ENCODE results near the gene DHRS12.

Gene DHRS12

DNA sequence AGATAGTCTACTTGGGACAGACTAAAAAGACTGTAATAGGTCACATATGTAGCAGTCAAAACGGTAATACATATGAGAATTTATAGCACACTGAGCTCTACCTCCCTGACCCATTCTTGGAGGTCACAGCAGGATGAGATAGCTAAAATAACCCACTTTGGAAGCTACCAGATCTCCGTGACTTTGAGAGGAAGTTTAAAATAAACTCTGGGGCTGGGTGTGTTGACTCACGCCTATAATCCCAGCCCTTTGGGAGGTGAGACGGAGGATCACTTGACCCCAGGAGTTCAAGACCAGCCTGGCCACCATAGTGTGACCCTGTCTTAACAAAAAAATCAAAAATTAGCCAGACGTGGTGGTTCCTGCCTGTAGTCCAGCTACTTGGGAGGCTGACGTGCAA, 45.3 kb downstream of the DHRS12 start:
- DNase-seq (ENCODE audit: low read depth), result no peak

DNA sequence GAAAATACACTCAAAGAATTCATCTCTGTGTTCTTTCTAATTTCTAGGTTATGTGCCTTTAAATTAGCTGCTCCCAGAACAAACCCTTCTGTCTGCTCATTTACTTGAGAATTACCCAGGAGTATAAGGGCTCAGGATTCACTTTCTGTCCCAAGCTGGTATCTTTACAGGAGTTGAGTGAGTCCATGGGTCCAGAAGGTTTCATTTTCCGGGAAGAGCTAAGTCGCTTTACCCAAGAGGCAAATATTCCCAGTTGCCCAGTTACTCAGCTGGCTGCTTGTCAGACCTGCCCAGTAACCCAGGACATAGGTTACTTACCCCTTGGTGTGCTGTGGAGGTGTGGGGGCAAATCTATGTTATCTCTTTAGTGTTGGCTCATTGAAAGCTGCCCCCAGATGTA, 47.3 kb downstream of the DHRS12 start:
- DNase-seq (ENCODE audit: low read depth), result no peak

DNA sequence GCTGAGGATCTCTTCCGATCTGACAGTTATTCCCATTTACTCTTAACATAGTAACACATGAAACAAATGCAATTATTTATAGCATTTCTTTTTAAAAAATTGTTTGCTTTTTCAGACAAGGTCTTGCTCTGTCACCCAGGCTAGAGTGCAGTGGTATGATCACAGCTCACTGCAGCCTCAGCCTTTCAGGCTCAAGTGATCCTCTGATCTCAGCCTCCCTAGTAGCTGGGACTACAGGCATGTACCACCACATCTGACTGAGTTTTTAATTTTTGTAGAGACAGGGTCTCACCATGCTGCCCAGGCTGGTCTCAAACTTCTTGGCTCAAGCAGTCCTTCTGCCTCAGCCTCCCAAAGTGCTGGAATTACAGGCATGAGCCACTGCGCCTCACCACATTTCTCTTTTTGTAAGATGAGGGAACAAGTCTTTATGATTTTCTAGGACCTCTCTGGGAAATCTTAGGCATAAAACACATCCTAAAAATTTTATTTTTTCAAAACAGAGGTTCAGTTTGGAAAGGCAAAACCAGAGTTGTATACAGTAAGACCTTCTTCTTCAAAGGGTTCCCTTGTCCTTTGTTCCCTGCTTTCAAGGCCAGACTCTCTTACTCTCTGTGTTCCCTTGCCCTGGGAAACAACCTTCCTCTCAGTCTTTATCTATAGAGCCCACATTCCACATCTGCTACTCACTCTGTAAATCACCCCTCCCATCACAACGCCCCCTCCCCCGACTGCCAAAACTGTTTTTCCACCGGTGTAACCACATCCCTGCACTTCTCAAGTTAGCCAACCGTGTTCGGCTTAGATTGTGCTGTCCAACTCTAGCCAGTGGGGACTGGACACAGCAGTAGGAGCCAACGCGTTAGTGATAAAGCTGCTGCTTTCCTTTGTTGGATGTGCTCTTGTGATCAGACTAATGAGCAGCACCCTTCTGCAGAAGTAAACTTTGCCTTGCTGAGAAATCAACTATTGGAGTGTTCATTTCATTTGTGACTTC, 56.2 kb downstream of the DHRS12 start:
- DNase-seq (ENCODE audit: low read depth), result no peak

DNA sequence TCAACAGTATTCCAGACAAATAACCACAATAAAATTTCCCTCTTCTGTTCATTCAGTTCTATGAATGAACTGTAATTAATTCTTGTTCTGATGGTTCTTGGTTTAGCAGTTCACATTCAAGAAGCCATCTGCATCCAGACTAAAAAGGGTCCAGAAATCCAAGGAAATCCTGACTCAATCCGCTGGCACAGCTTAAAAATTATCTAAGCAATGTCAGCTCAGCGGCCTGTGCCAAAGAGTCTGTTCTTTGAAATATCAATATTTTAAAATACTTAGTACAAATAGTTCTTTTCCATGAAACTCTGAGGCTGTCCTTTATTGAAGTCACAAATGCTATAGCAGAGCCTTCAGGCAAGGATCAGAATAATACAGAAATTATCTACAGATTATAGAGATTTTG, 57.2 kb downstream of the DHRS12 start:
- DNase-seq (ENCODE audit: low read depth), result no peak

DNA sequence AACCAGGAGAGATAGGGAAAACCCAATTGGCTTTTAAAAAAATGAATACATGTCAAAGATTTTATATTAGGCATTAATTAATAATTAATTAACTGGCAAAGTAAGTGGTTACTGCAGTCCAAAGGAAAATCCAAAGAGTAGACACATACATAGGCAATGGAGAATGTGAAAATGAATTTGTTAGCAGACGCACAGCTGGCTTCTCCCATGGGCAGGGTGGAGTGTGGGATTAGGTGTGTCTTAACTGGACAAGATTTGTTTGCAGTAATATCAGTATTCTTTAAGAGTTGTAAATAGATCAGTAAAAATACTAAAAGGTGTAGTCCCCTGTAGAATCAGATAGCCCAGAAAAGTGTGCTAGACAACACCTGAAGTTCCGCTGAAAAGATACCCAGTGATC, 58.7 kb downstream of the DHRS12 start:
- no peak for DNase-seq (ENCODE audit: low read depth)

DNA sequence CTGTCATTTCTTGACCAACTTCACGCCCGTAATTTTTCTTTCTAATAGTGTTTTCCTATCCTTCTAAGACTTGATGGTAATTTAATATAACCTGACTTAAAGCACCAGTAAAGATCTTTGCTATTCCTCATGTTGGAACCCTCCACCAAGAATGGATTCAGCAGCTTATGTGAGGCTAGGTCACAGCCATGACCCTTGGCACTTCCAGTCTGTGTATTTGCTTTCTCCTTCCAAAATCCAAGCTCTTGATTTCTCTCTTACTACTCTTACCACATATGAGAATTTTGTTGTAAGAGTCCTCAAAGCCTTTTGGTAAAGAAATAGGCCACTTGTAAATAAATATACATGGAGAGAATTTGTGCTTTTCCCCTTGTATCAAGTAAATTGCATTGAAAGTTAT, 61.4 kb downstream of the DHRS12 start:
- DNase-seq (ENCODE audit: low read depth), result no peak

DNA sequence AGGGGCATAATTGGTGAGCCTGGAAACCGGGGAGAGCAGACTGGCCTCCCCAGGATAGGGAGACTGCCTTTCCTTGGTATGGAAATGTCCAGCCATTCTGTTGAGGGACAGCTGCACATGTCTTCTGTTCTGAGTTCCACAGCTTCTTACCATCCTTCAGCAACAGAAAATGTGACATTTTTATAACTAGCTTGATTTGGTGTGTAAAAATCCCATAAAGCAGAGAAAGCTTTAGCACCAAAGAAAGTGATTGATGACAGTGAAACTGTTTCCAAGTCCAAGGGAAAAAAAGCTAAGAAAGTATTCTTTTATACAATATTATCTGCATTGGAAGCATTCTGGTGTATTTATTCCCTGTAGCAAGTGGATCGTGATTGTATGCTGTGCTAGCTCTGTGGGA, 61.9 kb downstream of the DHRS12 start:
- DNase-seq (ENCODE audit: low read depth), result no peak

DNA sequence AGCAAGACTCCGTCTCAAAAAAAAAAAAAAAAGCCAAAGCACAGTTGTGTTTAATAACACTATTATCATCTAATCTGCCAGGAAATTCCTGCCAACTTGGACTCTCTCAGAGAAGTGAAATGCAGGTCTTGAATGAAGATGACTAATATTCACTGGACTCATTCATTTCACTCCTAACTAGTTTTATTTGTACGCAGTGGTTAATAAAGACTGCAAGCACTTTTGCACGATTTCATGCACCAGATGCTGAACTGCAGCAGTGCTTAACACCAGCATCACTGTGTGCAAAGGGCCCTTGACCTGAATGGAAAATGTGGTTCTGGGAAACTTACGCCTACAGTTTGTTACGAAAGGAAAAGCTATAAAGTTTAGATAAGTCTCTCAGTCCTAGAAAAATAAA, 63.3 kb downstream of the DHRS12 start:
- peak; percentile 33 for DNase-seq (ENCODE audit: low read depth)

DNA sequence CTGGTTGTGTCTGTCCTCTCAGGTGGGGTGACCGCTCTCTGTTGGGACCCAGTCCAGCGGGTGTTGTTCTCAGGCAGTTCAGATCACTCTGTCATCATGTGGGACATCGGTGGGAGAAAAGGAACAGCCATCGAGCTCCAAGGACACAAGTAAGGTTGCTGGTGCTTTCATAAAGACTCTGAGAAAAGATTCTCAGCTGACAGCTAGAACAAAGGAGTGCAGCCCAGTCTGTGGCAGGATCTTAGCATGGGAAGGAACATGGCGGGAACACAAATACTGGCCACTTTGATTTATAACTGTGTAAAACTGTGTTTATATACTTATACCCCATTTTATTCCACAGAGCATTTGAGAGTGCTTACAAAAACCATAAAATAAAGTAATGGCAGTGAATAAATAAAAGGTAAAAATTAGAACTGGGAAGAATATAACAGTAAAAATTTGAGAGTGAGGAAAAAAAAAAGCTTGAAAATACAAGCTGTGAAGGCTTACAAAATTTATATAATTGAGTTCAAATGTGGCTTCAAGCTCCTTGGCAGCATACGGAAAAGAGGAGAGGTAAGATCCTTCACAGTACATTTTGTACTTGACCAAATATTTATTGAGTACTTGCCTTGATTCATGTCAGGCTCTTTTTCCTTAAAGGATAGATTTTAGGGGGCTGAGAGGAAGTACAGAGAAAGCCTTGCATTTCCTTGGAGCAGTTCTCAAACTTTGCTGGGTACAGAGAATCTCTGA, 64.8 kb downstream of the DHRS12 start:
- no peak for DNase-seq (ENCODE audit: low read depth)

DNA sequence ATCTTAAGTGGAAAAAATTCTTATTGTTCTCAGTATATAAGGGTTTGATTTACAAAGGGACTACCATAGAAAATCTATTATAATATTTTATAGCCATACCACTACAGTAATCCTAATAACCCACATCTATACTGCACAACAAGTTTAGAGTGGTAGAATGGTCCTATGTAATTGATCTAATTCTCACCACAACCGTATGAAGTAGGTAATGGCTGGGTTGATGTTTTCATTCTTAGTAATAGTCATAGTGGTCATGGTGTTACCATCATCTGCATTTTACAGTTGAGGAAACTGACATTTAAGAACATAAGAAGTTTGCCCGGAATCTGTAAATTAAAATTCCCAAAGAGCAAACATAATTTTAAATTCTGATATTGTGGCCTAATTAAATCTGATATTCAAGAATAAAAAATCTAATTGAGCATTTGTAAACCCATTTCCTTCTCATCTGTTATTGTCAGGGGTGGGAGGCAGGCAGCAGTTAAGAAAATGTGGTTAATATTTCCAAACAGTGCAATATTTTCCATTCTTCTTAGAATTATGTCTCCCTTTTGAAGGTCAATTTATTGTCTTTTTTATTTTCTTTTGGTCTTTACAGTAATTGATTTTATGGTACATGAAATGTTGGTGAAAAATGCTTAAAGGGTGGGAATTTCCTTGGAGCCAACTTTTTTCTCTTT, 65.6 kb downstream of the DHRS12 start:
- no peak for DNase-seq (ENCODE audit: low read depth)

DNA sequence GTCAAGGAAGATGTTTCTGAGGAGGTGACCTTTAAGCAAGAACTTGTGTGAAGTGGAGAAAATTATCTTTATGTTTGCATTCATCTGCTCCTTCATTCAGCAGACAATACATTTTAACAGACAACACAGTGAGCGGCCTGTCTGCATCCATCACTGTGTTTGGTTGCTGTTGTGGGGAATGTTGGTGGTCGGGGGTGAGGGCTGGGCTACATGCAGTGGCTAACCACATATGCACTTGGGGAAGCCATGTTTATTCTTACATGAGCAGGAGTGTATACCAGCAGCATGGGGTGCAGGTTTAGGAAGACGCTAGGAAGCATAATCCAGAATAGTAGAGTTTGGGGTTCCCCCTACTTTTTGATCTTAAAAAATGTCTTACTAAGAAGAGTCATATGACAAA, 66.4 kb downstream of the DHRS12 start:
- DNase-seq (ENCODE audit: low read depth), result no peak

DNA sequence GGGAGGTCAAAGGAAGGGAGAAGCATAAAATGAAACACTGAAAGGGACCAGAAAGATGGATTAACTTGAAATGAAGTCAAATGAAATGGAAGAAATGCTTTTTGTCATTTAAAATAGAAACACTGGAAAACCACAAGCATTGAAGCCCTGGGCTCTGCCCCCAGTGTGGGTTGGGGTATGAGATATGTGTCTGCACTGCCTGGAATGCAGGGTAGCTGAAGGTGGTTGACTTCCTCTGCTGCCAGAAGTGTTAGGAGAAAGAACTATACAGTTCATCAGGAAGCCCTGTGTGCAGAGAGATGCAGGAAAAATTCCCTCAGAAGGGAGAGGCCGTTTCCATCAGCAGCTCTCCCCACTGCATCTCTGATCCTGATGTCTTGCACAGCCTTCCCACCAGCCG, 69.2 kb downstream of the DHRS12 start:
- DNase-seq (ENCODE audit: low read depth), result no peak

DNA sequence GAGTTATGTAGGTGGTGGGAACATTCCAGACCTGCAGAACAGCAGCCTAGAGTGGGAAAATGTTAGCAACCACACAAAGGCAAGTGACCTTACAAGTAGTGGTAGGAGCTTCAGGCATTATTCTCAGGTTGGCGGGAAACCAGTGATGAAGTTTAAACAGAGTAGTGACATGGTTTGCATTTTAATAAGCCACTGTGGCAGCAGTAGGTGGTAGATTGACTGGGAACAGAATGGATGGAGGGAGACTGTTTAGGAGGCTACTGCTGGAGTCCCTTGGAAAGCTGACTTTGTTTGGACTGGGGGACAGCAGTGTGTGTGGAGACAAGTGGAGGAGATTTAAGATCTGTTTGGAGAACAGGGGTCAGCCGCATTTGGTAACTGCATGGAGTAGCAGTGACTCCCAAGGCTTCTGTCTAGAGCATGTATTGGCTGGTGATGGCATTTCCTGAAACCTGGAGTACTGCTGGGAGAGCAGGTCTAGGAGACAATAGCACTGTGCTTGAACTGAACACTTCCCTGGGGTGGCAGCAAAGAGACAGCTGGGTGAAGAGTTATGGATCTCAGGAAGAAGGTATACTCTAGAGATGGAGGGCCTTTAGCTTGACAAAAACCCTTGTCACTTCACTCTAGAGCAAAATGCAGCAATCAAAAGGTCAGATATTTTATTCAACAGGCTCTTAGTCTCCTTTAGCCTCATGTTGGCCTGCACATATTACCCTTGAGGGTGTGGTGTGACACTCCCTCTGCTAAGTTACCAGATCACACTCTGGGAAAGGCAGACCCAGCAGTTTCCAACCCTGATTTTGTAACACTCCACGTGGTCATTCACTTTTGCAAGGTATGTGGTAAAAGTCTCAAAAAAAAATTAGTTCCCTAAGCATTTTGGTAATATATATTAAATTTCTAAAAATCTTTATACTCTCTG, 70.3 kb downstream of the DHRS12 start:
- DNase-seq (ENCODE audit: low read depth), result no peak

DNA sequence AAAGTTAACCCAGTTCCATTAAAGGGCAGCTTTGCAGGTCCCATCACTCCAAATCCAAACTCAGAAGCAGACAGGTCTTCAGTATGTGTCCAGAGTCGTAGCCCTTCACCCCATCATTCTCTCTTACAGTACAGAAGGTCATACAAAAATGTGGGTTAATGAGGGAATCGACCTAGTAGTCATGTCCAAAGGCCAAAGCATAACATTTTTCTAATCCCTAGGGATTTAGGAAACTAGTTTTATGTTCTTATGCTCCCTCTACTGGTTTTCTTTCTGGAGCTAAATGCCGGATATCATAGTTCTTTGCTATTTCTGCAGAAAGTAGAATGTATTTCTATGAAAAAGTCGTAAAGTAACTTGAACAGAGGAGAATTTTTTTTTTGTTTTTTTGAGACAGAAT, 72.2 kb downstream of the DHRS12 start:
- DNase-seq (ENCODE audit: low read depth), result peak; percentile 43

DNA sequence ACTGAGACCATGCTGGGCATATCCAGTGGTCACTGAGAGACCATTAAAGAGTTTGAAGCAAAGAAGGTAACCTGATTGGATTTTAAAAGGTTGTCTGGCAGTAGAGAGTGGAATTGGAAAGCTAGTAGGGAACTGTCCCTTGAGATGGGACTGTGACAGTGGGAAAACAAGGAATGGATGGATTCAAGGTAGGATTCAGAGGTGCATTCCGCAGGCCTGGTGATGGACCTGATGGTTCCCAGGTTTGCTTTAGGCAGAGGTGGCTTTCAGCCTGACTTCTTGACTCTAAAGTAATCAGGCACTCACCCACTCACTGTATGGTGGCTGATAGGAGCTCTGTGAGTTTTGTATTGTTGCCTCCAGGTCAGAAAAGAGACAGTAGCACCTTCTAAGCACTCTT, 73.0 kb downstream of the DHRS12 start:
- no peak for DNase-seq (ENCODE audit: low read depth)

DNA sequence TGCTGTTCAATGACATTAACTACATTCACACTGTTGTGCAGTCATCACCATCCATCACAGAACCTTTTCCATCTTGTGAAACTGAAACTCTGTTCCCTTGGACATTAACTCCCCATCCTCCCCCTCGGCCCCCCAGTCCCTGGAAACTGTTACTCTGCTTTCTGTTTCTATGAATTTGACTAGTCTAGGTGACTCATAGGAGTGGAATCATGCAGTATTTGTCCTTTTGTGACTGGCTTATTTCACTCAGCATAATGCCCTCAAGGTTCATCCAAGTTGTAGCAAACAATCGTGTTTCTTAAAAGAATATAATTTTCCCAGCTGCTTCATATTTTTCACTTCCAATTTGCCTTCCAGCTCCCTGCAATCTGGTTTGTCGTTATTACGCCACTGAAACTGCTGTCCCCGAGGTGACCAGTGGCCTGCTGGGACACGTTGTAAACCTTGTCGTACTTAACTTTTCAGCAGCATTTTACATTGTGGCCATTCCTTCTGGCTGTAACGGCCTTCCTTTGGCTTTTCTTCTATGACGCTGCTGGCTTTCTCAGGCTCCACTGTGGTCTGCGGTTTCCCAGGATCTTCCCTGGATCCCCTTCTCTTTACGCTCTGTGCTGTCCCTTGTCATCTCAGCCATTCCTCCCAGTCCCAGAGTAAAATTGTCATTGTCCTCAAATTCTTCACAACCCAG, 74.0 kb downstream of the DHRS12 start:
- peak; percentile 62 for DNase-seq (ENCODE audit: low read depth)

DNA sequence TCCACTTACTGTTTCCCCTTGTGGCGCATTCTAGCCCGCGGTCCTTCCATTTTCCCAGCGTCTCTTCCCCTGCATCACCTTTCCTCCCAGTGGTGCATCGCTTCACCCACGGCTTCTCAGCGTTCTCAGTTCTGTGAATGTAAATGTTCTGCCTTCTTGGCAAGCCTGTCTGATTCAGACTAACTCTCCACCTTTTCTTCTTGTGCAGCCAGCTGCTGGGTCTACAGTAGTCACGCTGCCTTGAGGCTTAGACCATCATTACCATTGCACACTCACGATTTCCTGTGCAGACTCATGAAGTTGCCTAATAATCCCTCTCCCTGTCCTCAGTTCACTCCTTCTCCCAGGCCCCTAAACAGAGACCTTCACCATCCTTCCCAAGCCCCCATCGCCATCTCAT, 75.0 kb downstream of the DHRS12 start:
- peak; percentile 40 for DNase-seq (ENCODE audit: low read depth)

DNA sequence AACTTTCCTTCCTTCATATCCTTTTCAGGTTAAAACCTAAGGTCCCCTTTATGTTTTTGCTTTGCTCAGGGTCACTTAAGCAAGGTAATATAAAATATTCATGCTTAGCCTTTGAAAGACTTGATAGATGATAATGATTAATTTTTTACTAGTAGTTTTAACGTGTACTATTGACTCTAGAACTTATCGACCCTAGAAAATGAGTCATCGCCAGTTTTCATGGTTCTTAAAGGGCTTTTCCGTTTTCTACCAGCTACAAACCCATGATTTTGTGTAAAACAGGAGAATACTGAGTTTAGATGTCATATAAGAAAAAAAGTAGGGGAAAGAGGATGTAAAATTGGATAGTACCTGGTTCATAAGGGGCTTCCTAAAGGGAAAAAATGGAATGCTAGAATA, 75.7 kb downstream of the DHRS12 start:
- DNase-seq (ENCODE audit: low read depth), result no peak

DNA sequence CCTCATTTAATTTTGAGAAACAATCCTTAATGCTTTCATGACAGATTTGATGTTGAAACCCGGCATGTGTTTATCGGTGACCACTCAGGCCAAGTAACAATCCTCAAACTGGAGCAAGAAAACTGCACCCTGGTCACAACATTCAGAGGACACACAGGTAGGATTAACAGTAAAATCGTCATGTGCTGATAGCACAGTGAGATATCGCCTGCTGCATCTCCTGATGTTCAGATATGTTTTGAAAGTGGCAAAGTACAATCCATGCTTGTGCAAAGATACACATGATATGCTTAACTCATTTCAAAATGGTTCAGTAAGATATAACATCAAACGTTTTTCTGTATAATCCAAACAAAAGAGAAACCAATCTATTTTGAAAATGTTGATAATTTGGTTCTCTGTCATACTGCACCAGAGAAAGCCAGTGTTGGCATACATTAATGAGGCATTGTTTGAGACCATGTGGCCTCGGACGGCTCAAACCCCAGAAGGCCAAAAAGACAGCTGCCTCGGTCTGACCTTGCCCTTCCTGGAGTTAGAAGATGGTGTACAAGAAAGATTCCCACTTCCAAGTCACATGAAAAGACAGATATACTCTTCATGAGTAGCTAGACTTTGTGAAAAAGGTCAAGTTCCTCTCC, 76.2 kb downstream of the DHRS12 start:
- no peak for DNase-seq (ENCODE audit: low read depth)

DNA sequence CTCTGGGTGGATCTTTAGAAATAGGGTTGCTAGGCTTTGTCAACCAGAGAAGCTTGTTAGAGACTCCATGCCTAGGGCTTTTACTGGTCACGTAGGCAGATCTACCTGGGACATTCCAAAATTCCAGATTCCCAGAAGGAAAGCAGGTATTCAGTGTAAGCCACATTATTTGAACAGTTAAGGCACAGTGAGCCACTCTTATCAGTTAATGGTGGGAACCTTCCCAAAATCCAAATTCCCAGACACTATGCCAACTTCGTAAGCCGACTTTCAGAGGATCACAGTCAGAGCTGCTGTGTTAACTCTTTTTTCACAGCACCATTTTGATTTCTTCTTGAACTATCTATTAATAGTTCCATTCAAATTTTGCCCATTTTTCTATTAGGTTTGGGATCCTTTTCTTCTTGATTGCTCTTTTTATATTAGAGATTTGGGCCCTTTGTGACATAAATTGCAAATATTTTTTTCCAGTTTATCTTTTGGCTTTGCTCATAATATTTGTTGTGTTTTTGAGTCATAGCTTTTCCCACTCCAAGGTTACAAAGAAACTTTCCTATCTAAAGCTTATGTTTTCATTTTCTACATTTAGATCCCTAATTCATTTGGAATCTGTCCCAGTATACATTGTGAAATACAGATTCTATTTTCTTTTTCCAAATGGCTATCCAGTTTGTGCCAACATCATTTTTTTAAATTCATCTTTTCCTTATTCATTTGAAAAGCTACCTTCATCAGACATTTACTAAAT, 77.3 kb downstream of the DHRS12 start:
- peak; percentile 44 for DNase-seq (ENCODE audit: low read depth)
